Fibroblast of villous mesenchyme (primary cell): ENCODE results near the gene SNAP47. TPM values are rescaled to one million over a fixed set of nuclear protein-coding genes. Genes with fewer than 3 reads are reported as not detected.

Source experiments
- DNase-seq: peaks from one replicate; pipeline ENCODE4 v3.0.0-alpha.2; 2010; ENCODE audit warnings: low read depth
- H3K4me3 ChIP-seq: 2 replicates; pipeline ENCODE4 v1.5.1; 2011; ENCODE audit warnings: low read depth, mild to moderate bottlenecking, low read length
- CTCF ChIP-seq: IDR thresholded peaks from 2 replicates; pipeline ENCODE4 v1.5.1; 2012; ENCODE audit warnings: low read depth, mild to moderate bottlenecking, low read length; ENCODE audit not compliant: insufficient read depth
- total RNA-seq: library from RNA; depleted of rRNA; stranded (reverse); fragments of >200 nt; gene quantifications from 2 replicates; pipeline ENCODE4 v1.2.3, GENCODE V29; 2012

Gene SNAP47
- total RNA-seq, 1 donor, result 58.3 TPM

DNA sequence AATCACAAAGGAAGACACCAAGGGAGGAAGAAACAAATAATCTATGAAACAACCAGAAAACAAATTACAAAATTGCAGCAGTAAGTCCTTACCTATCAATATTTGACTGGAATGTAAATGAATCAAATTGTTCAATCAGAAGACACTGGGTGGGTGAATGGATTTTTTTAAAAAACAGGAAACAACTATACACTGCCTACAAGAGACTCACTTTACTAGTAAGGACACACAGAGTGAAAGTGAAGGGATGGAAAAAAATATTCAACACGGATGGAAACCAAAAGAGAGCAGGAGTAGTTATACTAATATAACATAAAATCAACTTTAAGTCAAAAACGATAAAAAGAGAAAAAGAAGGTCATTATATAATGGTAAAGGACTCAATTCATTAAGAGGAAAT is 73.8 kb downstream of the SNAP47 start:
- TF ChIP-seq CTCF, result no peak
- no peak for DNase-seq
- no peak overlapping the region for H3K4me3 ChIP-seq

DNA sequence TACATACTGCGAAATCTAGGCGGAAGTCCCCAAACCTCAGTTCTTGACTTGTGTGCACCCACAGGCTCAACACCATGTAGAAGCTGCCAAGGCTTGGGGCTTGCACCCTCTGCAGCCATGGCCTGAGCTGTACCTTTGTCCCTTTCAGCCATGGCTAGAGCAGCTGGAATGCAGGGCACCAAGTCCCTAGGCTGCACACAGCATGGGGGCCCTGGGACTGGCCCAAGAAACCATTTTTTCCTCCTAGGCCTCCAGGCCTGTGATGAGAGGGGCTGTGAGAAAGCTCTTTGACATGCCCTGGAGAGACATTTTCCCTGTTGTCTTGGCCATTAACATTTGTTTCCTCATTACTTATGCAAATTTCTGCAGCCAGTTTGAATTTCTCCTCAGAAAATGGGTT is 78.7 kb downstream of the SNAP47 start:
- H3K4me3 ChIP-seq, result no peak overlapping the region
- no peak for TF ChIP-seq CTCF
- no peak for DNase-seq

- no peak within 1 kb of the TSS for H3K4me3 ChIP-seq
- no peak for DNase-seq
- TF ChIP-seq CTCF, result no peak
Measured at GRCh38 chr1:227815468-227816409, 80.5 kb downstream of the SNAP47 start, which contains the start of gene PRSS38. TSS of gene PRSS38 (plus strand) at chr1:227815675. CDS start at chr1:227815717, 42 bp downstream.

DNA sequence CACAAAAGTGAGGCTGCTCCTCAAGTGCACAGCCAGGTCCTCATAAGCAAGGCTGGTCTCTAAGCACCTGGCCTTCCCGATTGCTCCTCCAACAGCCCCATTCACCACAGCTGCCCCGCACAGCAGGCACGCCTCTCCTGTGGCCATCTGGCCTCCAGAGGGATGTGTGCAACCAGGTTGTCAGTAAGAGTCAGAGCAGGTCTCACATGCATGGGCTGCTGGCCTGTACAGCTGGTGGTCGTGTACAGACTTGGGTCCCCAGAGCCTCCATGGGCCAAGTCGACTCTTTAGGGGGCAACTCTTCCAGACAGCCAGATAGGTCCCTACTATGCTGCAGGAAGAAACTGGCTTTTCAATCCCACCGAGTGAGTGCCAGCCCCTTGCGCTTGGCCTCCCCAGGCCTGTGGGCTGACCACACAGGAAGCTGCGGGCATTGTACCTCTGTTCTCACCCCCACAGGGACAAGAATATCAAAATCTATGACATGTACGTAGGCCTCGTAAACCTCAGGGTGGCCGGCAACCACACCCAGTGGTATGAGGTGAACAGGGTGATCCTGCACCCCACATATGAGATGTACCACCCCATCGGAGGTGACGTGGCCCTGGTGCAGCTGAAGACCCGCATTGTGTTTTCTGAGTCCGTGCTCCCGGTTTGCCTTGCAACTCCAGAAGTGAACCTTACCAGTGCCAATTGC is 81.7 kb downstream of the SNAP47 start:
- H3K4me3 ChIP-seq, result no peak overlapping the region
- no peak for TF ChIP-seq CTCF
- no peak for DNase-seq

GRCh38 chr1:227823537-227823936 is 88.3 kb downstream of the SNAP47 start:
- DNase-seq, result no peak
- TF ChIP-seq CTCF, result no peak
- H3K4me3 ChIP-seq, result no peak overlapping the region

DNA sequence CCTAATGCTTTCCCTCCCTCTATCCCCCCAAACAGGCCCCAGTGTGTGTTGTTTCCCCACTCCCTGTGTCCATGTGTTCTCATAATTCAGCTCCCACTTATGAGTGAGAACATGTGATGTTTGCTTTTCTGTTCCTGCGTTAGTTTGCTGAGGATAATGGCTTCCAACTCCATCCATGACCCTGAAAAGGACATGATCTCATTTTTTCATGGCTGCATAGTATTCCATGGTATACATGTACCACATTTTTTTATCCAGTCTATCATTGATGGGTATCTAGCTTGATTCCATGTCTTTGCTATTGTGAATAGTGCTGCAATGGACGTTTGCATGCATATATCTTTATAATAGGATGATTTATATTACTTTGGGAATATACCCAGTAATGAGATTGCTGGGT is 89.0 kb downstream of the SNAP47 start:
- TF ChIP-seq CTCF, result no peak
- H3K4me3 ChIP-seq, result no peak overlapping the region
- DNase-seq, result no peak
